HG03575 (cell line): ENCODE results near the gene CALR3.
"Not testable (repeated sequence)": the region's sequence is repeated elsewhere in the genome, so short reads cannot be mapped to it uniquely, and the experiment has no call there.

Experiments
- ATAC-seq: cut with Tn5 transposase; IDR thresholded peaks from one replicate; pipeline ENCODE4 v1.9.1; 2021; ENCODE audit not compliant: unreplicated experiment, insufficient number of reproducible peaks, low FRiP score; ENCODE audit errors: extremely low read depth

The CALR3 gene

GRCh38 chr19:16495982-16496612 is at the start of gene CALR3, which contains the start of gene C19orf44:
Gene CALR3, minus strand, starts transcription at chr19:16496167. Its CDS starts 38 bp downstream, at chr19:16496129.
Gene C19orf44, plus strand, starts transcription at chr19:16496394. Its CDS starts 4,399 bp downstream, at chr19:16500793.
- ATAC-seq: peak; percentile 71

GRCh38 chr19:16544473-16545231 is 48.7 kb upstream of the CALR3 start:
- no peak for ATAC-seq

- not testable (repeated sequence) for ATAC-seq
Measured at GRCh38 chr19:16543734-16544133, 47.8 kb upstream of the CALR3 start.

- ATAC-seq: no peak
Measured at GRCh38 chr19:16542910-16543472, 47.0 kb upstream of the CALR3 start.

GRCh38 chr19:16542045-16542909 is 46.3 kb upstream of the CALR3 start, which contains the start of gene CHERP:
Gene CHERP, minus strand, starts transcription at chr19:16542437. Its CDS starts 59 bp downstream, at chr19:16542378.
- ATAC-seq: no peak

- ATAC-seq: no peak
Measured at GRCh38 chr19:16541526-16542044, 45.6 kb upstream of the CALR3 start.

- ATAC-seq: no peak
Measured at GRCh38 chr19:16540948-16541347, 45.0 kb upstream of the CALR3 start.

GRCh38 chr19:16537111-16537510 is 41.1 kb upstream of the CALR3 start:
- ATAC-seq: no peak

GRCh38 chr19:16536130-16536529 is 40.2 kb upstream of the CALR3 start:
- ATAC-seq: no peak

GRCh38 chr19:16535381-16535780 is 39.4 kb upstream of the CALR3 start:
- ATAC-seq: no peak

- ATAC-seq: no peak
Measured at GRCh38 chr19:16532440-16533234, 36.7 kb upstream of the CALR3 start.

GRCh38 chr19:16531380-16531669 is 35.4 kb upstream of the CALR3 start:
- ATAC-seq: no peak

- no peak for ATAC-seq
Measured at GRCh38 chr19:16530540-16531379, 34.8 kb upstream of the CALR3 start.

GRCh38 chr19:16529466-16530144 is 33.6 kb upstream of the CALR3 start:
- ATAC-seq: no peak

GRCh38 chr19:16527971-16528521 is 32.1 kb upstream of the CALR3 start:
- no peak for ATAC-seq

GRCh38 chr19:16527334-16527935 is 31.5 kb upstream of the CALR3 start:
- no peak for ATAC-seq
